Measurements from ENCODE around the gene CLDN5.

GRCh38 chr22:19497245-19497644 lies 27.0 kb downstream of the CLDN5 start:
- no peak for TF ChIP-seq CTCF (IDR thresholded peaks at IDR 0.05; ENCODE audit: low read length)
- no peak for TF ChIP-seq EZH2 (optimal IDR thresholded peaks at IDR 0.05; ENCODE audit: low read depth, low read length)
- no peak for TF ChIP-seq EZH2phosphoT487 (IDR thresholded peaks at IDR 0.05; ENCODE audit: low read length)
